DLD1 (cell line): ENCODE measurements around the gene AGBL4.
"Not testable (repeated sequence)": the region's sequence is repeated elsewhere in the genome, so short reads cannot be mapped to it uniquely, and the experiment has no call there.

Experiments
- in situ Hi-C: cut with HindIII; loops from 2 replicates; pipeline ENCODE4 v1.10.0; 2017; ENCODE audit warnings: low sequenced_read_pairs

AGBL4 gene

GRCh38 chr1:49319426-49319963 lies 704.3 kb downstream of the AGBL4 start:
- in situ Hi-C loops: no loop called here

DNA sequence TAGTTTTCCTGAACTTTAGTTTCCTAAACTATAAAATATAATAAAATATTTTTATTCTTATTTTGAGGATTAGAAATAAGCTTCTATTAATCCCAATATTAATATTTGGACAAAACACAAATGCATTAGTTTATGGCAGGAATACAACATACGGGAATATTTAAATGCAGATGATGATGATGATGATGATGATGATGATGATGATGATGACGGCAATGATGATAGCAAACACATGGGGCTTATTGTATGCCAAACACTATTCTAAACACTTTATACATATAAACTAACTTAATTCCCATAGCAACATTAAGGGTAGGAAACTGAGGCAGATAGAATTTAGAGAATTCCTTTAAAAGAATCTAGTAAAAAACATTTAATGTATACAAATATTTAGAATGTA lies 705.5 kb downstream of the AGBL4 start:
- in situ Hi-C loops: no loop called here

GRCh38 chr1:49307457-49307856 lies 716.3 kb downstream of the AGBL4 start:
- in situ Hi-C loops: no loop called here

- in situ Hi-C loops: no loop called here
These were observed 717.2 kb downstream of the AGBL4 start for GRCh38 chr1:49306507-49307070.

DNA sequence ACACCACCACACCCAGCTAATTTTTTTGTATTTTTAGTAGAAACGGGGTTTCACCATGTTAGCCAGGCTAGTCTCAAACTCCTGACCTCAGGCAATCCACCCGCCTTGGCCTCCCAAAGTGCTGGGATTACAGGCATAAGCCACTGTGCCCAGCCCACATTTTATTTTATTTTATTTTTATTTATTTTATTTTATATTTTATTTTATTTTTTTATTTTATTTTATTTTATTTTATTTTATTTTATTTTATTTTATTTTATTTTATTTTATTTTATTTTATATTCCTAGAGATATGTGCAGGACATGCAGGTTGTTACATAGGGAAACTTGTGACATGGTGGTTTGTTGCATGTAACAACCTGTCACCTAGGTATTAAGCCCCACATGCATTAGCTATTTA lies 721.4 kb downstream of the AGBL4 start:
- in situ Hi-C loops: not testable (repeated sequence)

- in situ Hi-C loops: no loop called here
These were observed 725.5 kb downstream of the AGBL4 start for GRCh38 chr1:49298304-49298703.

DNA sequence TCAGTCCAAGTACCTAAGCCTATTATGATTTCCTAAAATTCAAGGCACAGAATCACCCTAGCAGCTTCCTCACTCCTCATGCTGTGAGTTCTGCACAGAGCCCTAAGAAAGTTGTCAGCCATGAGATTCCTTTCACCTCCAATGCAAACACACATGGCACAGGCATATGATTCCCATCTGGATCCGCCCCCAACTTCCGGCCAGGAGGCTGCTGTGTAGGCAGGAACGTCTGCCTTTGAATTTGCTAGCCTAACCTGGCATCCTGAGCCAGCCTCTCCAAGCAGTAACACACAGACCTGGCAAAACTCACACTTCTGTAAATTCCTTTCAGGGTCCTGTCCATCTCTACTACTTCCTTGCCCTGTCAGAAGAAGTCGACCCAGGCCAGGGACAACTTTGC lies 726.0 kb downstream of the AGBL4 start:
- in situ Hi-C loops: no loop called here

DNA sequence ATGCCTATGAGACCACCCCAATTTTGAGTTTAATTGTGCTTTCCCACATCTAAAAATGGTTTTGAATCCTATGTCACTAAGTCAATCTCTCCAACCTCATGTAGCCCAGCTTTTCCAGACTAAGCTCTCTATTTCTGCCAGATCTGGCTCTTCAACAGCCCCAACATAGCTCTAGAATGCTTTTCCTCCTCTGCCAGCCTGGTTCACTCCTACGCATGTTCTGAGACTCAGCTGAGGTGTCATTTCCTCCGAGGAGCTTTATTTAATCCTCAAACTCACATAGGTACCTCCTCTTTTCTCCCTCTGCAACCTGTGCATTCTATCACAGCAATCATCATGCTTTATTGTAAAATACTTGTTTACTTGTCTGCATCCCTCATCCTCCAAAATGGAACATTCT lies 729.2 kb downstream of the AGBL4 start:
- in situ Hi-C loops: no loop called here

- in situ Hi-C loops: no loop called here
These were observed 730.7 kb downstream of the AGBL4 start for GRCh38 chr1:49293016-49293415.

GRCh38 chr1:49257211-49258049 lies 766.3 kb downstream of the AGBL4 start:
- in situ Hi-C loops: not testable (repeated sequence)

DNA sequence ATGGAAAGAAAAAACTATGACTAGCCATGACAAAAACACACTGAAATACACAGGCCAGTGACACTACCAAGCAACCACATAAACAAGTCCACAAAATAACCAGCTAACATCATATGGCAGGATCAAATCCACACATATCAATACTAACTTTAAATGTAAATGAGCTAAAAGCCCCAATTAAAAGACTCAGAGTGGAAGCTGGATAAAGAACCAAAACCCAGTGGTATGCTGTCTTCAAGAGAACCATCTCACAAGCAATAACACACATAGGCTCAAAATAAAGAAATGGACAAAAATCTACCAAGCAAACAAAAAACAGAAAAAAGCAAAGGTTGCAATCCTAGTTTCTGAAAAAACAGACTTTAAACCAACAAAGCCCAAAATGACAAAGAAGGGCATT lies 770.8 kb downstream of the AGBL4 start:
- in situ Hi-C loops: no loop called here

DNA sequence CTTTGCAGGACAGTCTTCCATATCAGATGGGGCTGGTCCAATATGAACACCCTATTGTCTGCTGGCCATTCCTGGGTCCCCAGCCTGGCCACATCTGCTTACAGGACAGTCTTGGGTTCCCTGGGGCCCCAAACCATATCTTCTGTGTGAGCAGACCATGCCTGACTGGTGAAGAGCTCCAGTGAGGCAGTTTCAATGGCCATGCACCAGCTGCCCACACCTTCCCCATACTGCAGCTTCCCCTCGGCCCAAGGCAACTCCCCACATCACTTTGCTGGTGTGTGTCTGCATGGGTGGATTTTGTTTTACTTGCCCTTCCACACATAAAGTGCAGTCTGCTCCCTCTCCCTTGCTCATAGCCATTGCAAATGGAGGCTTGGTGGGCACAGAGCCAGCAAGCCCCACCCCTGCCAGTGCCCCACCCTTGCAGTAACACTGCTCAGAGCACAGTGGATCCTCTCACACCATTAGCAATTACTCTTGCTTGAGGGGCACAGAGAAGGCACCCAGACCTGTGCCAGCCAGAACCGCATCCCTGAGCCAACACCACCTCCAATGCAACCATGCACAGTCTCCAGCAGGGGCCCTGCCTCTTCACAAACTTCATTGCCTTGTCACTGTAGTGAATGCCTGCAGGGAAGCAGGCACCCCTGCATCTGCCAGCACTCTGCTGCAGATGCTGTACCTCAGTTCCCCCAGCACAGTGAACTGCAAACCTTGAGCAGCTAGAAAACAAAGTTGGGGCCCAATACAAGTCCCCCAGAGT lies 772.6 kb downstream of the AGBL4 start:
- in situ Hi-C loops: no loop called here

DNA sequence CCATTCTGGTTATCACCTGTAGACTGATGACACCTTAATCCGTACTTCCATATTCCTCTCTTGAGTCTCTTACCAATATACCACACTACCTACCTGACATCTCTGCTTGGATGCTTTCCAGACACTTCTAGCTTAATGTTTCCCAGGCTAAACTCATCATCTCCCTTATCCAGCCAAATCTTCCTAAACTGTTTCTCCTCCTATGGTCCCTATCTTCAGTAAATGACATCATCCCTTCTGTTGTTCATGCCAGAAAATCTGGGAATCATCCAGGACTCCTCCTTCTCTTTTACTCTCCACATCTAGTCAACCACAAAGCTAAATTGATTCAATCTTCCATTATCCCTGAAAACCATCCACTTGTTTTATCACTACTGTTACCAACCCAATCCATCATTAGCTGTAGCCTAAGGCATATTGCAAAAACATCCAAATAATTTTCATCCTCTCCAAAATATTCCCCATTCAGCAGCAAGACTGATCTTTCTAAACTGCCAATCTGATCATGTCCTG lies 783.0 kb downstream of the AGBL4 start:
- in situ Hi-C loops: no loop called here

GRCh38 chr1:49234988-49235387 lies 788.8 kb downstream of the AGBL4 start:
- in situ Hi-C loops: no loop called here

GRCh38 chr1:49229555-49229954 lies 794.2 kb downstream of the AGBL4 start:
- in situ Hi-C loops: no loop called here

DNA sequence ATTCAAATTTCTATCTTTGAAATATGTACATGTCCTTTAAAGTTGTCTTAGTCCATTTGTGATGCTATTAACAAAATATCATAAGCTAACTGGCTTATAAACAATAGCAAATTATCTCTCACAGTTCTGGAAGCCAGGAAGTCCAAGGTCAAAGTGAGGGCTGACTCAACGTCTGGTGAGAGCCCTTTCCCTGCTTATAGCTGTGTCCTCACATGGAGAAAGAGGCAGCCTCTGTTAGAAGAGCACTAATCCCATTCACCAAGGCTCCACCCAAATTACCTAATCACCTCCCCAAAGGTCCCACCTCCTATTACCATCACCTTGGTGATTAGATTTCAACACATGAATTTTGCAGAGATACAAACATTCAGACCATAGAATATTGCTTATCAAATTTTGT lies 797.0 kb downstream of the AGBL4 start:
- in situ Hi-C loops: no loop called here

- in situ Hi-C loops: no loop called here
These were observed 798.3 kb downstream of the AGBL4 start for GRCh38 chr1:49225464-49225863.

GRCh38 chr1:49213301-49213700 lies 810.5 kb downstream of the AGBL4 start:
- in situ Hi-C loops: no loop called here

DNA sequence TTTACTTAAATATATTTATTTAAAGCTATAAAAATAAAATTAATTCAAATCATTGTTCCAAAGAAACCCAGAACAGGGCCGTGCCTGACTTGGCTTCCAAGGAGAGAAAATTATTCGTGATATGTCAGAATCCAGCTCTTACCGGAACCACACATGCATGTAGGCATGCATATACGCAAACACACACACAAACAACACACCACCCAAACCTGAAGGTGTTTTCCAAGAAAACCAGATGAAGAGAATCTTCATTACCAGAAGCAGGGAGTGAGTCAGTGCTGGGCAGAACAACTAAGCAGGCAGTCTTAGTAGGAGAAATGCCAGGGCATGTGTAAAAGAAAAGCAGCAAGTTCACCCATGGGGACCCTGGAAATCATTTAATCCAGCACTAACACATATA lies 815.0 kb downstream of the AGBL4 start:
- in situ Hi-C loops: no loop called here

DNA sequence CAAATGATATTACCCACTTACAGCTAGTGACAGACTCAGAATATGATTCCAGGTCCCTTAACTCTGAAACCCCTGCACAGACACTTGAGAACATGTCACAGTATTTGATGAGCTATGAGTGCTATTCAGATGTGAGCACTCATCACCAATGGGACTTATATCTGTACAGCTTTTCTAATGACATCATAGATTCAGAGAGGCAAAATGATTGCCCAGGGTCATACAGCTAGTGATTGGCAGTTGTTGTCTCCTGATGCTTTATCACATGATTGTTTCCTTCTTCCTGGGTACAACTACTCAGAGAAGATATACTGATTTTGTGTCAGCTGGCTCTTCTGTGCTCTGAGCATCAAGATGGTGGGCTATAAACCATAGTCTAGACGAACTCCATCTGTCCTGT lies 819.0 kb downstream of the AGBL4 start:
- in situ Hi-C loops: no loop called here

GRCh38 chr1:49200738-49201137 lies 823.0 kb downstream of the AGBL4 start:
- in situ Hi-C loops: no loop called here
